ENCODE results near the gene TMCO6.
"Not testable (repeated sequence)": the region's sequence is repeated elsewhere in the genome, so short reads cannot be mapped to it uniquely, and the experiment has no call there.

The TMCO6 gene

GRCh38 chr5:140671035-140671434 is 31.8 kb downstream of the TMCO6 start:
- H3K9me3 ChIP-seq (ENCODE audit: control insufficient read depth, insufficient read depth, low read depth, low read length); H3K27ac ChIP-seq (ENCODE audit: extremely low read depth, low read depth, low read length); H3K4me3 ChIP-seq (ENCODE audit: low read depth, low read length); H3K4me1 ChIP-seq (ENCODE audit: control insufficient read depth, insufficient read depth, low read length); CTCF ChIA-PET: not testable (repeated sequence)
- H3K36me3 ChIP-seq (ENCODE audit: control insufficient read depth in 2 of 2, insufficient read depth in 1 of 2, low read length in 2 of 2): peaks cover 17 to 92% of the 10 kb centered on the region in 2 experiments
- 0 out of 2 replicates have a peak, but pooled peaks have one; percentile 18 for TF ChIP-seq GLIS2 (tag by site-specific recombination; IDR thresholded peaks at IDR 0.05)
- POLR2A ChIA-PET: interaction anchor here (0.9 to 1.5 kb wide), 2 partner anchors 20 to 24 kb away, joined by 3 to 5 read pairs; partner anchors contain the start of genes HARS1, HARS2, IK and NDUFA2

- CTCF ChIA-PET: no interaction called here
- H3K9me3 ChIP-seq (ENCODE audit: control insufficient read depth, insufficient read depth, low read depth, low read length): no peaks in the 10 kb centered on the region
- TF ChIP-seq ZNF521 (tag by site-specific recombination; IDR thresholded peaks at IDR 0.05) (no peak), ZNF670 (tag by site-specific recombination; IDR thresholded peaks at IDR 0.05; ENCODE audit: low read depth) (no peak), ZNF677 (tag by site-specific recombination; IDR thresholded peaks at IDR 0.05) (0 out of 2 replicates have a peak, but pooled peaks have one; percentile 37)
- peaks cover 17 to 97% of the 10 kb centered on the region in 2 experiments for H3K36me3 ChIP-seq (ENCODE audit: control insufficient read depth in 2 of 2, insufficient read depth in 1 of 2, low read length in 2 of 2)
- H3K4me3 ChIP-seq (ENCODE audit: low read depth, low read length): no peak overlapping the region
- POLR2A ChIA-PET: interaction anchor here (0.6 to 1.6 kb wide), 5 partner anchors 19 to 49 kb away, joined by 3 to 6 read pairs (median 3); partner anchors contain the start of genes HARS1, HARS2, IK and NDUFA2
- no peak overlapping the region for H3K27ac ChIP-seq (ENCODE audit: extremely low read depth, low read depth, low read length)
- H3K4me1 ChIP-seq (ENCODE audit: control insufficient read depth, insufficient read depth, low read length): no peaks in the 10 kb centered on the region
Measured at GRCh38 chr5:140671472-140672125, 32.3 kb downstream of the TMCO6 start.

GRCh38 chr5:140672455-140673186 is 33.4 kb downstream of the TMCO6 start:
- Histone ChIP-seq H3K9me3 (ENCODE audit: control insufficient read depth, insufficient read depth, low read depth, low read length) (no peaks in the 10 kb centered on the region), H3K27ac (ENCODE audit: extremely low read depth, low read depth, low read length) (no peak overlapping the region), H3K36me3 (ENCODE audit: control insufficient read depth in 2 of 2, insufficient read depth in 1 of 2, low read length in 2 of 2) (peaks cover 17 to 97% of the 10 kb centered on the region in 2 experiments), H3K4me1 (ENCODE audit: control insufficient read depth, insufficient read depth, low read length) (no peaks in the 10 kb centered on the region), H3K4me3 (ENCODE audit: low read depth, low read length) (no peak overlapping the region)
- CTCF ChIA-PET: no interaction called here
- POLR2A ChIA-PET: interaction anchor here (1.0 to 1.6 kb wide), 4 partner anchors 10 to 39 kb away, joined by 3 to 6 read pairs (median 4); partner anchors contain the start of genes HARS1, HARS2, IK and NDUFA2
- TF ChIP-seq ZFP69B (tag by site-specific recombination; IDR thresholded peaks at IDR 0.05) (no peak), ZNF184 (tag by site-specific recombination; IDR thresholded peaks at IDR 0.05) (no peak), ZNF76 (tag by site-specific recombination; IDR thresholded peaks at IDR 0.05; ENCODE audit: borderline replicate concordance, low read depth) (no peak), GLI2 (tag by site-specific recombination; IDR thresholded peaks at IDR 0.05; ENCODE audit: borderline replicate concordance, low read depth) (no peak), ZBTB17 (tag by site-specific recombination; IDR thresholded peaks at IDR 0.05) (no peak), ZNF214 (tag by site-specific recombination; IDR thresholded peaks at IDR 0.05; ENCODE audit: borderline replicate concordance) (no peak), ZNF274 (IDR thresholded peaks at IDR 0.05; ENCODE audit: low read length) (no peak), ZNF274 (tag by site-specific recombination; IDR thresholded peaks at IDR 0.05; ENCODE audit: borderline replicate concordance) (no peak)
- TF ChIP-seq, protein P1, sequence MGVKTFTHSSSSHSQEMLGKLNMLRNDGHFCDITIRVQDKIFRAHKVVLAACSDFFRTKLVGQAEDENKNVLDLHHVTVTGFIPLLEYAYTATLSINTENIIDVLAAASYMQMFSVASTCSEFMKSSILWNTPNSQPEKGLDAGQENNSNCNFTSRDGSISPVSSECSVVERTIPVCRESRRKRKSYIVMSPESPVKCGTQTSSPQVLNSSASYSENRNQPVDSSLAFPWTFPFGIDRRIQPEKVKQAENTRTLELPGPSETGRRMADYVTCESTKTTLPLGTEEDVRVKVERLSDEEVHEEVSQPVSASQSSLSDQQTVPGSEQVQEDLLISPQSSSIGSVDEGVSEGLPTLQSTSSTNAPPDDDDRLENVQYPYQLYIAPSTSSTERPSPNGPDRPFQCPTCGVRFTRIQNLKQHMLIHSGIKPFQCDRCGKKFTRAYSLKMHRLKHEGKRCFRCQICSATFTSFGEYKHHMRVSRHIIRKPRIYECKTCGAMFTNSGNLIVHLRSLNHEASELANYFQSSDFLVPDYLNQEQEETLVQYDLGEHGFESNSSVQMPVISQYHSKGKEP (tag by site-specific recombination; IDR thresholded peaks at IDR 0.05): no peak
- TF ChIP-seq, protein P2, sequence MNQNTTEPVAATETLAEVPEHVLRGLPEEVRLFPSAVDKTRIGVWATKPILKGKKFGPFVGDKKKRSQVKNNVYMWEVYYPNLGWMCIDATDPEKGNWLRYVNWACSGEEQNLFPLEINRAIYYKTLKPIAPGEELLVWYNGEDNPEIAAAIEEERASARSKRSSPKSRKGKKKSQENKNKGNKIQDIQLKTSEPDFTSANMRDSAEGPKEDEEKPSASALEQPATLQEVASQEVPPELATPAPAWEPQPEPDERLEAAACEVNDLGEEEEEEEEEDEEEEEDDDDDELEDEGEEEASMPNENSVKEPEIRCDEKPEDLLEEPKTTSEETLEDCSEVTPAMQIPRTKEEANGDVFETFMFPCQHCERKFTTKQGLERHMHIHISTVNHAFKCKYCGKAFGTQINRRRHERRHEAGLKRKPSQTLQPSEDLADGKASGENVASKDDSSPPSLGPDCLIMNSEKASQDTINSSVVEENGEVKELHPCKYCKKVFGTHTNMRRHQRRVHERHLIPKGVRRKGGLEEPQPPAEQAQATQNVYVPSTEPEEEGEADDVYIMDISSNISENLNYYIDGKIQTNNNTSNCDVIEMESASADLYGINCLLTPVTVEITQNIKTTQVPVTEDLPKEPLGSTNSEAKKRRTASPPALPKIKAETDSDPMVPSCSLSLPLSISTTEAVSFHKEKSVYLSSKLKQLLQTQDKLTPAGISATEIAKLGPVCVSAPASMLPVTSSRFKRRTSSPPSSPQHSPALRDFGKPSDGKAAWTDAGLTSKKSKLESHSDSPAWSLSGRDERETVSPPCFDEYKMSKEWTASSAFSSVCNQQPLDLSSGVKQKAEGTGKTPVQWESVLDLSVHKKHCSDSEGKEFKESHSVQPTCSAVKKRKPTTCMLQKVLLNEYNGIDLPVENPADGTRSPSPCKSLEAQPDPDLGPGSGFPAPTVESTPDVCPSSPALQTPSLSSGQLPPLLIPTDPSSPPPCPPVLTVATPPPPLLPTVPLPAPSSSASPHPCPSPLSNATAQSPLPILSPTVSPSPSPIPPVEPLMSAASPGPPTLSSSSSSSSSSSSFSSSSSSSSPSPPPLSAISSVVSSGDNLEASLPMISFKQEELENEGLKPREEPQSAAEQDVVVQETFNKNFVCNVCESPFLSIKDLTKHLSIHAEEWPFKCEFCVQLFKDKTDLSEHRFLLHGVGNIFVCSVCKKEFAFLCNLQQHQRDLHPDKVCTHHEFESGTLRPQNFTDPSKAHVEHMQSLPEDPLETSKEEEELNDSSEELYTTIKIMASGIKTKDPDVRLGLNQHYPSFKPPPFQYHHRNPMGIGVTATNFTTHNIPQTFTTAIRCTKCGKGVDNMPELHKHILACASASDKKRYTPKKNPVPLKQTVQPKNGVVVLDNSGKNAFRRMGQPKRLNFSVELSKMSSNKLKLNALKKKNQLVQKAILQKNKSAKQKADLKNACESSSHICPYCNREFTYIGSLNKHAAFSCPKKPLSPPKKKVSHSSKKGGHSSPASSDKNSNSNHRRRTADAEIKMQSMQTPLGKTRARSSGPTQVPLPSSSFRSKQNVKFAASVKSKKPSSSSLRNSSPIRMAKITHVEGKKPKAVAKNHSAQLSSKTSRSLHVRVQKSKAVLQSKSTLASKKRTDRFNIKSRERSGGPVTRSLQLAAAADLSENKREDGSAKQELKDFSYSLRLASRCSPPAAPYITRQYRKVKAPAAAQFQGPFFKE (tag by site-specific recombination; IDR thresholded peaks at IDR 0.05; ENCODE audit: borderline replicate concordance): no peak
- TF ChIP-seq, protein P3, sequence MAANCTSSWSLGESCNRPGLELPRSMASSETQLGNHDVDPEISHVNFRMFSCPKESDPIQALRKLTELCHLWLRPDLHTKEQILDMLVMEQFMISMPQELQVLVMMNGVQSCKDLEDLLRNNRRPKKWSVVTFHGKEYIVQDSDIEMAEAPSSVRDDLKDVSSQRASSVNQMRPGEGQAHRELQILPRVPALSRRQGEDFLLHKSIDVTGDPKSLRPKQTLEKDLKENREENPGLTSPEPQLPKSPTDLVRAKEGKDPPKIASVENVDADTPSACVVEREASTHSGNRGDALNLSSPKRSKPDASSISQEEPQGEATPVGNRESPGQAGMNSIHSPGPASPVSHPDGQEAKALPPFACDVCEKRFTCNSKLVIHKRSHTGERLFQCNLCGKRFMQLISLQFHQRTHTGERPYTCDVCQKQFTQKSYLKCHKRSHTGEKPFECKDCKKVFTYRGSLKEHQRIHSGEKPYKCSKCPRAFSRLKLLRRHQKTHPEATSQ (tag by site-specific recombination; IDR thresholded peaks at IDR 0.05): no peak
- TF ChIP-seq, protein P4, sequence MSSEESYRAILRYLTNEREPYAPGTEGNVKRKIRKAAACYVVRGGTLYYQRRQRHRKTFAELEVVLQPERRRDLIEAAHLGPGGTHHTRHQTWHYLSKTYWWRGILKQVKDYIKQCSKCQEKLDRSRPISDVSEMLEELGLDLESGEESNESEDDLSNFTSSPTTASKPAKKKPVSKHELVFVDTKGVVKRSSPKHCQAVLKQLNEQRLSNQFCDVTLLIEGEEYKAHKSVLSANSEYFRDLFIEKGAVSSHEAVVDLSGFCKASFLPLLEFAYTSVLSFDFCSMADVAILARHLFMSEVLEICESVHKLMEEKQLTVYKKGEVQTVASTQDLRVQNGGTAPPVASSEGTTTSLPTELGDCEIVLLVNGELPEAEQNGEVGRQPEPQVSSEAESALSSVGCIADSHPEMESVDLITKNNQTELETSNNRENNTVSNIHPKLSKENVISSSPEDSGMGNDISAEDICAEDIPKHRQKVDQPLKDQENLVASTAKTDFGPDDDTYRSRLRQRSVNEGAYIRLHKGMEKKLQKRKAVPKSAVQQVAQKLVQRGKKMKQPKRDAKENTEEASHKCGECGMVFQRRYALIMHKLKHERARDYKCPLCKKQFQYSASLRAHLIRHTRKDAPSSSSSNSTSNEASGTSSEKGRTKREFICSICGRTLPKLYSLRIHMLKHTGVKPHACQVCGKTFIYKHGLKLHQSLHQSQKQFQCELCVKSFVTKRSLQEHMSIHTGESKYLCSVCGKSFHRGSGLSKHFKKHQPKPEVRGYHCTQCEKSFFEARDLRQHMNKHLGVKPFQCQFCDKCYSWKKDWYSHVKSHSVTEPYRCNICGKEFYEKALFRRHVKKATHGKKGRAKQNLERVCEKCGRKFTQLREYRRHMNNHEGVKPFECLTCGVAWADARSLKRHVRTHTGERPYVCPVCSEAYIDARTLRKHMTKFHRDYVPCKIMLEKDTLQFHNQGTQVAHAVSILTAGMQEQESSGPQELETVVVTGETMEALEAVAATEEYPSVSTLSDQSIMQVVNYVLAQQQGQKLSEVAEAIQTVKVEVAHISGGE (tag by site-specific recombination; conservative IDR thresholded peaks at IDR 0.05; ENCODE audit: low read depth): no peak

All from HEK293 (cell line).